AG04449 (cell line): ENCODE data around the gene CKS1B.
"Not testable (repeated sequence)": the region's sequence is repeated elsewhere in the genome, so short reads cannot be mapped to it uniquely, and the experiment has no call there.

ENCODE experiments used
- CTCF ChIA-PET: fragments of 350-600 bp; formaldehyde crosslinking; extraction: SDS; loops from one replicate; lab custom pipeline; 2021; ENCODE audit warnings: antibody characterized with exemption; lab: Yijun Ruan, JAX
- POLR2A ChIA-PET: fragments of 400-600, 350-600 bp; formaldehyde crosslinking; extraction: SDS; loops from one replicate; lab custom pipeline; 2020; ENCODE audit warnings: antibody characterized with exemption, inconsistent platforms; lab: Yijun Ruan, JAX
- DNase-seq: peaks from one replicate; pipeline ENCODE4 v3.0.0-alpha.2; 2010; ENCODE audit warnings: low read depth, low spot score
- H3K4me3 ChIP-seq: 2 replicates; pipeline ENCODE4 v1.5.1; 2011; ENCODE audit warnings: low read depth, mild to moderate bottlenecking, control low read depth, low read length
- TF ChIP-seq, protein P1 (sequence below): IDR thresholded peaks from one replicate; pipeline ENCODE4 v1.5.1; 2011; ENCODE audit warnings: mild to moderate bottlenecking, moderate library complexity, low read length, control low read depth, inconsistent platforms; ENCODE audit not compliant: insufficient read depth; ENCODE audit errors: missing control alignments

CKS1B gene

GRCh38 chr1:154994591-154994990, 20.1 kb downstream of the CKS1B start:
- CTCF ChIA-PET, result interaction anchor here (0.7 to 17.2 kb wide), 19 partner anchors 9 to 513 kb away, joined by 3 to 244 read pairs (median 10); partner anchors contain the start of genes CKS1B, FLAD1, PBXIP1 and PMVK
- no peak for DNase-seq
- no peak overlapping the region for H3K4me3 ChIP-seq
- TF ChIP-seq, protein P1, sequence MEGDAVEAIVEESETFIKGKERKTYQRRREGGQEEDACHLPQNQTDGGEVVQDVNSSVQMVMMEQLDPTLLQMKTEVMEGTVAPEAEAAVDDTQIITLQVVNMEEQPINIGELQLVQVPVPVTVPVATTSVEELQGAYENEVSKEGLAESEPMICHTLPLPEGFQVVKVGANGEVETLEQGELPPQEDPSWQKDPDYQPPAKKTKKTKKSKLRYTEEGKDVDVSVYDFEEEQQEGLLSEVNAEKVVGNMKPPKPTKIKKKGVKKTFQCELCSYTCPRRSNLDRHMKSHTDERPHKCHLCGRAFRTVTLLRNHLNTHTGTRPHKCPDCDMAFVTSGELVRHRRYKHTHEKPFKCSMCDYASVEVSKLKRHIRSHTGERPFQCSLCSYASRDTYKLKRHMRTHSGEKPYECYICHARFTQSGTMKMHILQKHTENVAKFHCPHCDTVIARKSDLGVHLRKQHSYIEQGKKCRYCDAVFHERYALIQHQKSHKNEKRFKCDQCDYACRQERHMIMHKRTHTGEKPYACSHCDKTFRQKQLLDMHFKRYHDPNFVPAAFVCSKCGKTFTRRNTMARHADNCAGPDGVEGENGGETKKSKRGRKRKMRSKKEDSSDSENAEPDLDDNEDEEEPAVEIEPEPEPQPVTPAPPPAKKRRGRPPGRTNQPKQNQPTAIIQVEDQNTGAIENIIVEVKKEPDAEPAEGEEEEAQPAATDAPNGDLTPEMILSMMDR, result no peak
- POLR2A ChIA-PET, result interaction anchor here (0.6 to 2.9 kb wide), 6 partner anchors 11 to 39 kb away, joined by 3 to 16 read pairs (median 6); partner anchors contain the start of genes FLAD1, PBXIP1, PYGO2 and SHC1

DNA sequence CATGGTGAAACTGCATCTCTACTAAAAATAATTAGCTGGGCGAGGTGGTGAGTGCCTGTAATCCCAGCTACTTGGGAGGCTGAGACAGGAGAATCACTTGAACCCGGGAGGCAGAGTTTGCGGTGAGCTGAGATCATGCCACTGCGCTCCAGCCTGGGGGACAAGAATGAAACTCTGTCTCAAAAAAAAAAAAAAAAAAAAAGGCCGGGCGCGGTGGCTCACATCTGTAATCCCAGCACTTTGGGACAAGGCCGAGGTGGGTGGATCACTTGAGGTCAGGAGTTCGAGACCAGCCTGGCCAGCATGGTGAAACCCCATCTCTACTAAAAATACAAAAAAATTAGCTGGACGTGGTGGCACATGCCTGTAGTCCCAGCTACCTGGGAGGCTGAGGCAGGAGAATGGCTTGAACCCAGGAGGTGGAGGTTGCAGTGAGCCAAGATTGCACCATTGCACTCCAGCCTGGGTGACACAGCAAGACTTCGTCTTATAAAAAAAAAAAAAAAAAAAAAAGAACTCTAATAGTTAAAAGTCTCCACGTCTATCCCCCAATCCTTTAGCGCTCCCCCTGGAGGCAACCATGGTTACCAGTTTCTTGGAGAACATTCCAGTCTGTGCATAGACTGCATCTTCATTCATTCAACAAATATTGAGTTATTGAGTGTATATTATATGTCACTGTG, 21.0 kb downstream of the CKS1B start:
- TF ChIP-seq, protein P1, result peak; percentile 57
- H3K4me3 ChIP-seq, DNase-seq: not testable (repeated sequence)
- CTCF ChIA-PET, result interaction anchor here (0.6 to 17.2 kb wide), 23 partner anchors 9 to 690 kb away, joined by 3 to 244 read pairs (median 5); partner anchors contain the start of genes ADAM15, CKS1B, FLAD1 and PBXIP1
- POLR2A ChIA-PET, result interaction anchor here (0.6 to 2.9 kb wide), 4 partner anchors 12 to 44 kb away, joined by 3 to 16 read pairs (median 6); partner anchors contain the start of genes FLAD1 and PYGO2

DNA sequence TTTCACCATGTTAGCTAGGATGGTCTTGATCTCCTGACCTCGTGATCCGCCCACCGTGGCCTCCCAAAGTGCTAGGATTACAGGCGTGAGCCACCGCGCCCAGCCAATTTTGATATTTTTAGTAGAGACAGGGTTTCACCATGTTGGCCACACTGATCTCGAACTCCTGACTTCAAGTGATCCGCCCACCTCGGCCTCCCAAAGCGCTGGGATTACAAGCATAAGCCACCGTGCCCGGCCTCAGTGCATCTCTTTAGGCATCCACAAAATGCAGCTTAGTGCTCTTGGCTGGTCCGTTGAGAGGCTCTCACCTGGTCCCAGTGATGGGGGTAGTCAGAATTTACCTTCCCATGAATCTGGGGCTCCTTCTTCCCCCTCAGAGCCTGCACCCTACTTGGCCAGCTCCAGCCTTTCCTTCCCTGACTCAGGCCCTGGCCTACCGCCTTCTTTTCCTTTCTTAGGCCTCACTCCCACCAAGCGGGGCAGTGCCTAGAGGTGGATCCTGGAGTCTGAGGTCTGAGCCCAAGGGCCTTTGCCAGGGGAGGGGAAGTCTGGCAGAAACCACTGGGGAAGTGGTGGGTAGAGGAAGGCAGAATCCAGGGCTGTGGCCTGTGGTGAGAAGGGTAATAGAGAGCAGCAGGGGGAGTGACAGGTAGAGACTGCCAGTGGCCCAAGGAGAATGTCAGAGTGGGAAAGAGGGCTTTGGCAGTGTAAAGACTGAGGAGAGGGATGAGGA, 22.7 kb downstream of the CKS1B start:
- ChIA-PET POLR2A (no interaction called here), CTCF (interaction anchor here (1.1 to 17.2 kb wide), 13 partner anchors 12 to 63 kb away, joined by 4 to 244 read pairs (median 15); partner anchors contain the start of genes CKS1B, FLAD1, PBXIP1 and PMVK)
- H3K4me3 ChIP-seq, result no peak overlapping the region
- no peak for DNase-seq
- TF ChIP-seq, protein P1, result no peak

DNA sequence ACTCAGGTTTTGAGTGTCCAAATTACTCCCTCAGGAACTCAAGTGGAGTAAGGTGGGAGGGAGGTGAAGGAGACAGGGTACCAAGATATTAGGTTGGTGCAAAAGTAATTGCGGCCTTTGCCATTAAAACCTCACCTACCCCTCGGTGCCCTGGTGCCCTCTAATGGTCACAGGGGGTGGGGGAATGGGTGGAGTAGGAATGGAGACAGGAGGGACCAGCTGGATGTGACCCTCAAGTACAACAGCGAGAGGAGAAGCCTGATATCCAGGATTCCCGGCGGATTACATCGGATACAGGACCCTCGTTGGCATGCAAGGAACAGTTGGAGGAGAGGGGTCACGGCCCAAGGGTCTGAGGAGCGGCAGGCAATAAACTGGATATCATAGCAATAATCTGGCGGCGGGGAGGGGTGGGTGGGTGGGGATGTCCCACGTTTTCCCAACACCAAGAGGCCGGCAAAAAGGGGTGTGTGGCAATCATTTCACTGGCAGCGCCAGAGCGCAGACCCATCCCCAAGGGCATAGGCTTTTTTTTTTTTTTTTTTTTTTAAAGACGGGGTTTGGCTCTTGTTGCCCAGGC, 23.8 kb downstream of the CKS1B start:
- POLR2A ChIA-PET, result interaction anchor here (1.0 to 1.7 kb wide), 3 partner anchors 27 to 43 kb away, joined by 4 to 9 read pairs (median 6); partner anchors contain the start of genes PBXIP1, PYGO2 and SHC1
- DNase-seq, result no peak
- no peak overlapping the region for H3K4me3 ChIP-seq
- CTCF ChIA-PET, result interaction anchor here (0.8 to 17.2 kb wide), 21 partner anchors 8 to 438 kb away, joined by 3 to 244 read pairs (median 9); partner anchors contain the start of genes CKS1B, DCST1, DCST2 and FLAD1
- TF ChIP-seq, protein P1, result no peak

- DNase-seq, result no peak
- TF ChIP-seq, protein P1, result peak; percentile 89
- ChIA-PET CTCF (interaction anchor here (0.6 to 17.2 kb wide), 29 partner anchors 9 to 518 kb away, joined by 3 to 244 read pairs (median 4); partner anchors contain the start of genes CKS1B, DCST1, DCST2 and FLAD1), POLR2A (interaction anchor here (1.0 to 1.7 kb wide), 3 partner anchors 28 to 43 kb away, joined by 4 to 9 read pairs (median 6); partner anchors contain the start of genes PBXIP1, PYGO2 and SHC1)
- H3K4me3 ChIP-seq, result peak overlapping the region; percentile 72
Measured at GRCh38 chr1:154998818-154999570, 24.5 kb downstream of the CKS1B start.
